GM12892 (cell line): ENCODE results near the gene CFAP65.

Source experiments
- POLR2A ChIP-seq: IDR thresholded peaks from 2 replicates; pipeline ENCODE4 v1.6.1; 2011; ENCODE audit warnings: low read depth, low read length, control low read depth
- POLR2AphosphoS5 ChIP-seq: IDR thresholded peaks from 2 replicates; pipeline ENCODE4 v1.6.1; 2011; ENCODE audit warnings: low read depth, low read length, control low read depth
- TAF1 ChIP-seq: IDR thresholded peaks from 2 replicates; pipeline ENCODE4 v1.6.1; 2011; ENCODE audit warnings: low read depth, mild to moderate bottlenecking, control low read depth, low read length, borderline replicate concordance

- TF ChIP-seq POLR2A (no peak), TAF1 (no peak), POLR2AphosphoS5 (no peak)
These were observed 13.2 kb downstream of the CFAP65 start for GRCh38 chr2:219028141-219028540.
